Astrocyte of the spinal cord (primary cell): ENCODE data around the gene RPE65.
"Not testable (repeated sequence)": the region's sequence is repeated elsewhere in the genome, so short reads cannot be mapped to it uniquely, and the experiment has no call there.

Source experiments
- DNase-seq: peaks from one replicate; pipeline ENCODE4 v3.0.0; 2011; ENCODE audit warnings: low read depth, low spot score
- H3K4me3 ChIP-seq: 2 replicates; pipeline ENCODE4 v1.5.1; 2011; ENCODE audit warnings: low read depth, mild to moderate bottlenecking, low read length, moderate library complexity
- in situ Hi-C: cut with HindIII; loops from 2 replicates; pipeline ENCODE4 v1.10.0; 2017; ENCODE audit warnings: low sequenced_read_pairs
- TF ChIP-seq, protein P1 (sequence below): IDR thresholded peaks from 2 replicates; pipeline ENCODE4 v1.5.1; 2012; ENCODE audit warnings: low read depth, mild to moderate bottlenecking, low read length, inconsistent platforms

Gene RPE65

DNA sequence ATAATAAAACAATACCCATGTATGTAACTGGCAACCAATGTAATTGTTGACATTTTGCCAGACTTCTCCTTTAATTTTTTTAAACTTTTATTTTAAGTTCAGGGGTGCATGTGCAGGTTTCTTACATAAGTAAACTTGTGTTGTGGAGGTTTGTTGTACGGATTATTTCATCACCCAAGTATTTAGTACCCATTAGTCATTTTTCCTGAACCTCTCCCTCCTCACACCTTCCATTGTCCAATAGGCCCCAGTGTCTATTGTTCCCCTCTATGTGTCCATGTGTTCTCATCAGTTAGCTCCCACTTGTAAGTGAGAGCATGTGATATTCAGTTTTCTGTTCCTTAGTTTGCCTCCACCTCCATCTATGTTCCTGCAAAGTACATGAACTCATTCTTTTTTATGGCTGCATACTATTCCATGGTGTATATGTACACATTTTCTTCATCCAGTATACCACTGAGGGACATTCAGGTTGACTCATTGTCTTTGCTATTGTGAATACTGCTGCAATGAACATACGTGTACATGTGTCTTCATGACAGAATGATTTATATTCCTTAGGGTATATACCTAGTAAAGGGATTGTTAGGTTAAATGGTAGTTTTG, 40.4 kb upstream of the RPE65 start:
- TF ChIP-seq, protein P1, sequence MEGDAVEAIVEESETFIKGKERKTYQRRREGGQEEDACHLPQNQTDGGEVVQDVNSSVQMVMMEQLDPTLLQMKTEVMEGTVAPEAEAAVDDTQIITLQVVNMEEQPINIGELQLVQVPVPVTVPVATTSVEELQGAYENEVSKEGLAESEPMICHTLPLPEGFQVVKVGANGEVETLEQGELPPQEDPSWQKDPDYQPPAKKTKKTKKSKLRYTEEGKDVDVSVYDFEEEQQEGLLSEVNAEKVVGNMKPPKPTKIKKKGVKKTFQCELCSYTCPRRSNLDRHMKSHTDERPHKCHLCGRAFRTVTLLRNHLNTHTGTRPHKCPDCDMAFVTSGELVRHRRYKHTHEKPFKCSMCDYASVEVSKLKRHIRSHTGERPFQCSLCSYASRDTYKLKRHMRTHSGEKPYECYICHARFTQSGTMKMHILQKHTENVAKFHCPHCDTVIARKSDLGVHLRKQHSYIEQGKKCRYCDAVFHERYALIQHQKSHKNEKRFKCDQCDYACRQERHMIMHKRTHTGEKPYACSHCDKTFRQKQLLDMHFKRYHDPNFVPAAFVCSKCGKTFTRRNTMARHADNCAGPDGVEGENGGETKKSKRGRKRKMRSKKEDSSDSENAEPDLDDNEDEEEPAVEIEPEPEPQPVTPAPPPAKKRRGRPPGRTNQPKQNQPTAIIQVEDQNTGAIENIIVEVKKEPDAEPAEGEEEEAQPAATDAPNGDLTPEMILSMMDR: no peak
- no peak overlapping the region for H3K4me3 ChIP-seq
- in situ Hi-C loops: no loop called here
- no peak for DNase-seq

DNA sequence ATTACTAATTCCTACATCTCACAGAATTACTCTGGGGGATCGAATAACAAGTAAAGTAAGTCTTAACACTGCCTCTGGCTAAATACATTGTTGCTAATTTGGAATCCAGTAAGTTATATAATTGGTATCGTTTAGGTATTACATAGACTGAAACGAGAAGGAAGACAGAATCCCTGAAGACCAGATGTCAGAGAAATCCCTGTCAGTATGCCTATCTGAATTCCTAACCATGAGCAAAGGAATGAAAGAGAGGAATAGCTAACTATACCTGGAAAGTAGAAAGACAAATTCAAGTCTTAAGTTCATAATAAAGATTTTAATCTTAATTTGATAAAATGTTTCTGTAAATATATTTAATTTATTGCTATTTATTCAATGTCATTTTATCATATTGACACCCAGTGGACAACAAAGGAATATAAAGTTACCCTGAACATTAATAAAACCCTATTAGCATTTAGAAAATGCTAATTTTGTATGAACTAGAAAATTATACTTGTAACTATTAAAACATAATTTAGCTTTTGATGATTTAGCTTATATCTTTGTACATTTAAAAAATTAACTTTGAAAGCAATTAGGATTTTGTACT, 35.8 kb upstream of the RPE65 start:
- in situ Hi-C loops: no loop called here
- H3K4me3 ChIP-seq: no peak overlapping the region
- TF ChIP-seq, protein P1: no peak
- DNase-seq: no peak

DNA sequence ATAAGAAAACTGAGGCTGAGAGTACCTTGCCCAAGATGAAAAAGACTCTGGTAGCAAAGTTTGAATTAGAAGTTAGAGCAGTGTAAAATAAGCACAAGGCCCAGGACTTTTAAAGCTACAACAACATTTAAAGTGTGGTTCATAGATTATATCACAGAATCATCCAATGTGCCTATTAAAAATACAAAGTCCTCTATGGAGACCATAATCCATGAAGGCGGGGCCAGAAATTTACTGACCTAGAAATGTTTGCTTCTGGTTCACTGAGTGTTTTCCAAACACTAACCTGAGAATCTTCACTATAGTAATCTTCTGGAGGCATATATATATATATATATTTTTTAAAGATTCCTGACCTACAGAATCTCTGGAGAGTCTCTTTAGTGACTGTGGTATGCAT, 34.9 kb upstream of the RPE65 start:
- no peak overlapping the region for H3K4me3 ChIP-seq
- no peak for DNase-seq
- TF ChIP-seq, protein P1: no peak
- in situ Hi-C loops: no loop called here

DNA sequence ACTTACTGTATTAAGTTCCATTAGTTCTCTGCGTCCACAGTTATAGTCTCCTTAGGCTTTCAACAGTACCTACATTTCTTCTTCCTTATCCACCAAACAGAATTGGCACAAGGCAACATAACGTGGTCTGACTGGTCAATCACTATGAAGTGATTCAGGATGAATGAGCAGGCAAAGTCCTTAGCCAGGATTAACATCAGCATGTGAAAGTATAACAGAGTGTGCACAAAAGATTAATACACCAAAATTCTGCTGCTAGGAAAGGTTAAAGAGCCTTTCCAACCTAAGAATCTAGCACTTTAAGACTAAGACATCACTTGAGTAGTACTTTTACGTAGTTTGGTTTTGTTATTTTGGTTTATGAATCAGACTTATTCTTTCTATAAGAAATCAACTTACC, 31.3 kb upstream of the RPE65 start:
- H3K4me3 ChIP-seq: no peak overlapping the region
- DNase-seq: no peak
- TF ChIP-seq, protein P1: no peak
- in situ Hi-C loops: no loop called here

DNA sequence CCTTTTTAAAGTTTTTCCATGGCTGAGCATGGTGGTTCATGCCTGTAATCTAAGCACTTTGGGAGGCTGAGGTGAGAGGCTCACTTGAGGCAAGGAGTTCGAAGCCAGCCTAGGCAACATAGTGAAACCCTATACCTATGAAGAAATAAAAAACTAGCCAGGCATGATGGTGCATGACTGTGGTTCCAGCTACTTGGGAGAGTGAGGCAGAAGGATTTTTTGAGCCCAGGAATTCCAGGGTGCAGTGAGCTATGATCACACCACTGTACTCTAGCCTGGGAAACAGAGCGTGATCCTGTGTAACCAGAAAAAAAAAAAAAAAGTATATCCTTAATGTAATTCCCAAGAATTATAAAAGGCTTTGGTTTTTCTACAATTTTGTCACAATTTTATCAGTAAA, 29.7 kb upstream of the RPE65 start:
- no peak overlapping the region for H3K4me3 ChIP-seq
- TF ChIP-seq, protein P1: no peak
- DNase-seq: no peak
- in situ Hi-C loops: no loop called here

DNA sequence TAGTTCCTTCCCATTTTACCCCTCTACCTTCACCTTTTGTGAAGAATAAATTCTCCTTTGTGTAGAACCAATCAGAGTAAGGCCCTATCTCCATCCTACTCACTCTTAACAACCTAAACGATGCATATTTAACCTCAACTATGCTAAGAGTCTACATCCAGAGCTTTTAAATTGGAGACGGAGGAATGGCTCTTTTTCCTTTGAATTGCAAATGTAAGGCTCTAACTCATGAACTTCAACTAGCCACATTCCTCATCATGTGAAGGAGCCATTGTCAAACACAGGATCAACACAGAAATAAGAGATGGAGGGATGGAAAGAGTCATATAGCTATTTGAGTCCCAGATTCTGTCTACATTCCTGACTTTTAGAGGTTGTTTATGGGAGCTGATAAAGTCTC, 28.9 kb upstream of the RPE65 start:
- TF ChIP-seq, protein P1: no peak
- no peak overlapping the region for H3K4me3 ChIP-seq
- in situ Hi-C loops: no loop called here
- no peak for DNase-seq

DNA sequence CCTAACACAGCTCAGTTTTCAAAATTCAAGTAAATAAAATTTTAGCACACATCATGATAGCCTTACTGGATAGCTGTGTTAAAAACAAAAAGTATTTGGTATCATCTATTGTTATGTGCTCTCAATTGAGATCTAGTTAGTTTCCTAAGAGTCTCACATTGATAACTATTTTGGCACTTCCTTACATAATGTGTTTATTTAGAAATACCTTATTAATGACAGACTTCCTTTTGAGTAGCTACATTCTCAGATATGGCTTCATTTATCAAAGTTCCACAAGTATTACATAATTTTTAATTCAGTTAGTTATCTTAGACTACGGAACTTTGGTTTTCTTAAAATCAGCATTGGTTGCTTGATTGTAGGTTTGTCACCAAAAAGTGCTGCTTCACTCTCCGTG, 26.9 kb upstream of the RPE65 start:
- H3K4me3 ChIP-seq, in situ Hi-C loops, DNase-seq: not testable (repeated sequence)
